SK-N-SH (cell line): Measurements from ENCODE around the gene TUT1.

Experiments
- CTCF ChIP-seq: fragments of 200-600 bp; sonication (generic); IDR thresholded peaks from 2 replicates; pipeline ENCODE4 v1.6.1; 2017; ENCODE audit warnings: antibody characterized with exemption, mild to moderate bottlenecking, moderate library complexity
- ELF1 ChIP-seq: IDR thresholded peaks from 2 replicates; pipeline ENCODE4 v1.4.0; 2012
- EP300 ChIP-seq, 2 experiments: IDR thresholded peaks; 2 replicates each; pipeline versions ENCODE4 v1.4.0 to v1.6.1; 2012; ENCODE audit warnings: borderline replicate concordance in 1 of 2, low read depth in 1 of 2, low read length in 1 of 2
- IRF3 ChIP-seq: fragments of 150-350 bp; IDR thresholded peaks from 2 replicates; pipeline ENCODE4 v1.6.1; 2016; ENCODE audit warnings: mild to moderate bottlenecking, low read depth, low read length
- MAX ChIP-seq: IDR thresholded peaks from 2 replicates; pipeline ENCODE4 v1.4.0; 2012; ENCODE audit warnings: low read depth
- MXI1 ChIP-seq: IDR thresholded peaks from 2 replicates; pipeline ENCODE4 v1.6.1; 2012; ENCODE audit warnings: mild to moderate bottlenecking, low read depth, low read length, improper control_type of control experiment
- PBX3 ChIP-seq: IDR thresholded peaks from 2 replicates; pipeline ENCODE4; 2012
- POLR2AphosphoS5 ChIP-seq: IDR thresholded peaks from 2 replicates; pipeline ENCODE4 v1.6.1; 2012; ENCODE audit warnings: low read depth, low read length
- RFX5 ChIP-seq: IDR thresholded peaks from 2 replicates; pipeline ENCODE4 v1.6.1; 2012; ENCODE audit warnings: mild to moderate bottlenecking, improper control_type of control experiment, low read length
- SIN3A ChIP-seq: IDR thresholded peaks from 2 replicates; pipeline ENCODE4 v1.6.1; 2012; ENCODE audit warnings: low read depth, mild to moderate bottlenecking, low read length, moderate library complexity, borderline replicate concordance
- SMC3 ChIP-seq: IDR thresholded peaks from 2 replicates; pipeline ENCODE4 v1.6.1; 2012; ENCODE audit warnings: low read depth, low read length, improper control_type of control experiment
- ZBTB33 ChIP-seq: IDR thresholded peaks from 2 replicates; pipeline ENCODE4 v1.4.0; 2012; ENCODE audit warnings: low read depth, borderline replicate concordance

- no peak for TF ChIP-seq MAX
- no peak for TF ChIP-seq POLR2AphosphoS5
- 0 out of 2 replicates have a peak, but pooled peaks have one; percentile 9 for TF ChIP-seq CTCF
- no peak for TF ChIP-seq IRF3
- TF ChIP-seq RFX5: no peak
- no peak for TF ChIP-seq ZBTB33
- TF ChIP-seq SMC3: no peak
- TF ChIP-seq ELF1: no peak
- TF ChIP-seq EP300 (IDR thresholded peaks at IDR 0.05; ENCODE audit: borderline replicate concordance in 1 of 2, low read depth in 1 of 2, low read length in 1 of 2): no peak
- TF ChIP-seq PBX3: no peak
- no peak for TF ChIP-seq MXI1
- no peak for TF ChIP-seq SIN3A
Measured at GRCh38 chr11:62627713-62628112, 36.4 kb upstream of the TUT1 start.
